Activated T-cell treated with anti-CD3 and anti-CD28 coated beads, Interleukin-2, amount 50 U/mL, for 24 hours (primary cell): ENCODE measurements around the gene XPR1.
"Not testable (repeated sequence)": the region's sequence is repeated elsewhere in the genome, so short reads cannot be mapped to it uniquely, and the experiment has no call there.

Experiments used
- DNase-seq: peaks from one replicate; pipeline ENCODE4 v3.0.0-alpha.2; 2020
- H3K27ac Mint-ChIP-seq: 2 replicates; pipeline ENCODE4 v1.8.0; 2020; ENCODE audit warnings: mild to moderate bottlenecking, mixed read lengths
- H3K27me3 Mint-ChIP-seq: 2 replicates; pipeline ENCODE4 v1.8.0; 2020; ENCODE audit warnings: mixed read lengths
- H3K36me3 Mint-ChIP-seq: 2 replicates; pipeline ENCODE4 v1.8.0; 2020; ENCODE audit warnings: low read depth, mixed read lengths
- H3K4me1 Mint-ChIP-seq: 2 replicates; pipeline ENCODE4 v1.8.0; 2020; ENCODE audit warnings: low read depth, mixed read lengths
- H3K4me3 Mint-ChIP-seq: 2 replicates; pipeline ENCODE4 v1.8.0; 2020; ENCODE audit warnings: mild to moderate bottlenecking, moderate library complexity, mixed read lengths
- H3K9me3 Mint-ChIP-seq: 2 replicates; pipeline ENCODE4 v1.8.0; 2020; ENCODE audit warnings: mixed read lengths

The XPR1 gene

DNA sequence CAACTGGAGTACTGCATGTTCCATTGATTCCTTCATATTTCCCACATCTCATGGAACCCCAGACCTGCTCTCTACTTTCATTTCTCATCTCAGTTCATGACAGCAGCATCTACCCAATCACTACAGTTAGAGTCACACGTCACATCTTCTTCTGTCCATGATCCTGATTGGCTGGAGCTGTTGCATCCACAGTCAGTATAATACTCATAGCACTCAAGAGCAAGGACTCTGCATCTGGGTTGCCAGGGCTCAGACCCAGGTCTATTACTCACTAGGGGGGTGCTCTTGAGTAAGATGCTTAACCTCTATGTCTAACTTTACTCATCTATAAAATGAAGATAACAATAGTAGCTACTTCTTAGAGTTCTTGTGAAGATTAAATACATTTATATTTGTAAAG is 4.4 kb upstream of the XPR1 start:
- H3K9me3 Mint-ChIP-seq: no peaks in the 10 kb centered on the region
- H3K4me3 Mint-ChIP-seq: no peak overlapping the region
- no peak overlapping the region for H3K27ac Mint-ChIP-seq
- peaks cover 10% of the 10 kb centered on the region for H3K27me3 Mint-ChIP-seq
- no peak for DNase-seq
- peaks cover 11% of the 10 kb centered on the region for H3K4me1 Mint-ChIP-seq
- H3K36me3 Mint-ChIP-seq: no peaks in the 10 kb centered on the region

DNA sequence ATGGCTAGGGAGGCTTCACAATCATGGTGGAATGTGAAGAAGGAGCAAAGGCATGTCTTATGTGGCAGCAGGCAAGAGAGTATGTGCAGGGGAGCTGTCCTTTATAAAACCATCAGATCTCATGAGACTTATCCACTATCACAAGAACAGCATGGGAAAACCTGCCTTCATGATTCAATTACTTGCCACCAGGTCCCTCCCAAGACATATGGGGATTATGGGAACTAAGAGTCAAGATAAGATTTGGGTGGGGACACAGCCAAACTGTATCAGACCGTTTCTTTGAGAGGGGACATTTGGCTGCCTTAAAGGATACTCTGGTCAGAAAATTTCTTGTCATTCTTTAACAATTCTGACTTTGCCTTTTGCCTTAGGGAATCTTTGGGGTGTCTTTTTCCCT is 3.2 kb upstream of the XPR1 start:
- no peaks in the 10 kb centered on the region for H3K36me3 Mint-ChIP-seq
- no peak overlapping the region for H3K4me3 Mint-ChIP-seq
- H3K4me1 Mint-ChIP-seq: peaks cover 8% of the 10 kb centered on the region
- H3K27me3 Mint-ChIP-seq: peaks cover 10% of the 10 kb centered on the region
- no peak for DNase-seq
- no peaks in the 10 kb centered on the region for H3K9me3 Mint-ChIP-seq
- H3K27ac Mint-ChIP-seq: no peak overlapping the region

DNA sequence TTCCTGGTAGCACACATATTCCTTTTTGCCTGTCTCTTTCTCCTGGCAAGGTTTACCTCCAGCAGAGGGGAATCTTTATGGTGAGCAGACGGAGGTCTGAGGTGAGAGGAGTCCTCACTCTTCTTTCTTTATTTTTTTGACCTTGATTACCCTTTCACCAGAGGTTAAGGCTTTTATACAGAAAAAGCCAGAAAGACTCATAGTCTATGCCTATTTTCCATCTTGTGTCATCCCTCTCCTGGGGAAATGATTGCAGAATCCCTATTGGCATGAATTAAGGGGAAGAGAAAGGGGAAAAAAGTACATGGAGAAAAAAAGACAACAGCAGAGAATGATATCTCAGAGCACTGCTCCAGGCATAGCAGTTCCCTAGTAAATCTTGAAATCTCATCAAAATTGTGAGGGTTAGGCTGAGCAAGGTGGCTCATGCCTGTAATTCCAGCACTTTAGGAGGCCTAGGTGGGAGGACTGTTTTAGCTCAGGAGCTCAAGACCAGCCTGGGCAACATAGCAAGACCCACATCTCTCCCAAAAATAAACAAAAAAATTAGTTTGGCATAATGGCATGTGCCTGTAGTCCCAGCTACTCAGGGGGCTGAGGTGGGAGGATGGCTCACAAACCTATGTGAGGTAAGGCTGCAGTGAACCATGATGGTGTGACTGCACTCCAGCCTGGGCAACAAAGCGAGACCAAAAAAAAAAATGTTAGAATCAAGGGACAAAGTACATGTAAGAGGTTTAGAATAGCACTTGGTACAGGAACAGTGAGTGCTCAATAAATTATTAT is 1.2 kb upstream of the XPR1 start:
- Mint-ChIP-seq H3K27me3 (peaks cover 8% of the 10 kb centered on the region), H3K4me1 (peaks cover 9% of the 10 kb centered on the region), H3K36me3 (peaks cover under 1% of the 10 kb centered on the region), H3K4me3 (no peak overlapping the region), H3K9me3 (no peaks in the 10 kb centered on the region), H3K27ac (peak overlapping the region; percentile 93)
- DNase-seq: no peak

DNA sequence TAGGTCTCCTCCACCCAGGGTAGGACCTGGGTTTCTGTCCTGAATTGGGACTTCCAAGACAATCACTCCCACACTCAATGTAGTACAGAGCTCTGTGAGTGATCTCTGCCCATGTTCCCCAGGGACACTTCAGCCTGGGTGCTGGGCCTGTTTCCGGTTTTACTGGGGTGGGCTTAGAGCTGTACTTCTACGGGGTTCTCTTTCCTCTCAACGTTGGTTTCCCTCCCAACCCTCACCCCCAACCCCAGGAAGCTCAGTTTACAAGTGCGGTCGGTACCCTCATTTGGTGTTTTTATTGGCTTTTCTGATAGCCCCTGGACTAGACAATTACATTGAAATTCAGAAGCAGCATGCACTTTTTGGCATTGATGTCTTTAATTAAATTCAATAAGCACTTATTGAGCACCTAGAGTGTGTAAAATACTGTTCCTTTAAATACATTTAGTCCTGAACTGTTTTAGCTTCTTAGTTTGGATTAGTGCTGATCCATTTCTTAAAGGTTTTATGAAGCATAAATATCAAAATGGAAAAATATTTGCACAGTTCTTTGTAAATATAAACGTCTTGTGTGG is 542 bp upstream of the XPR1 start:
- Mint-ChIP-seq H3K36me3 (peaks cover 4% of the 10 kb centered on the region), H3K4me1 (peaks cover 12% of the 10 kb centered on the region), H3K27me3 (peaks cover 6% of the 10 kb centered on the region), H3K4me3 (no peak overlapping the region), H3K9me3 (no peaks in the 10 kb centered on the region), H3K27ac (peak overlapping the region; percentile 93)
- no peak for DNase-seq

DNA sequence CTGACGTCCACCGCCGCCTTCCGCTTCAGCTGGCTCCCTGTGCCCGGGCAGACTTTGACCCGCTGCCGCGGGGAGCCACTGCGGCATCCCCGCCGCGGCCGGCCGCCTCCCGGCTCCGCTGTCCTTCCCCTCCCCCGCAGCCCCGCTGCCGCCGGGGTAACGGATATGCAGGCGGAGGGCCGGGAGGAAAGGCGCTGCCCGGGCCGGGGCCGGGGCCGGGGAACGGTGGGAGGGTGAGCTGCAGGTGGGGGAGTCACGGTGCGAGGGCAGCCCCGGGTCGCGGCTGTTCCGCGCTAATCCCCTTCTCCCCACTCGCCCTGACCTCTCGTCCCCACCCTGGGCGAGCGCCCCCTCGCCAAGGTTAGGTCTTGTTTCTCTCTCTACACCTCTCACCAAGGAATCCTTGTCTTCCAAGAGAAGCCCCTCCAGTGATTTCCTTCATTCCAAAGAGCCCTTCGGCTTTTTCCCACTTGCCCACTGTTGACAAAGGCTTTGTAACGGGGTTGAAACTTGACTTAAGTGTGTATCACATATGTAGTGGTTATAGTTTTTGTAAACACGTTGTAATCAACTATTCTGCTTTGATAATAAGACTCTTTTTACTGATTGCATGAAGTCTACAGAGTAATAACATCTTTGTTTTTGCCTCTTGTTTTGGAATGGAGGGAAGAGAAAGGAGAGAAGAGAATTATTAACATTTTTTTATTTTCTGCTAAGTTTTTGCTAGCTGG is 669 bp downstream of the XPR1 start:
- Mint-ChIP-seq H3K9me3 (no peaks in the 10 kb centered on the region), H3K36me3 (peaks cover 7% of the 10 kb centered on the region), H3K4me1 (peaks cover 15% of the 10 kb centered on the region), H3K4me3 (no peak overlapping the region), H3K27ac (peak overlapping the region; percentile 93), H3K27me3 (no peaks in the 10 kb centered on the region)
- no peak for DNase-seq

DNA sequence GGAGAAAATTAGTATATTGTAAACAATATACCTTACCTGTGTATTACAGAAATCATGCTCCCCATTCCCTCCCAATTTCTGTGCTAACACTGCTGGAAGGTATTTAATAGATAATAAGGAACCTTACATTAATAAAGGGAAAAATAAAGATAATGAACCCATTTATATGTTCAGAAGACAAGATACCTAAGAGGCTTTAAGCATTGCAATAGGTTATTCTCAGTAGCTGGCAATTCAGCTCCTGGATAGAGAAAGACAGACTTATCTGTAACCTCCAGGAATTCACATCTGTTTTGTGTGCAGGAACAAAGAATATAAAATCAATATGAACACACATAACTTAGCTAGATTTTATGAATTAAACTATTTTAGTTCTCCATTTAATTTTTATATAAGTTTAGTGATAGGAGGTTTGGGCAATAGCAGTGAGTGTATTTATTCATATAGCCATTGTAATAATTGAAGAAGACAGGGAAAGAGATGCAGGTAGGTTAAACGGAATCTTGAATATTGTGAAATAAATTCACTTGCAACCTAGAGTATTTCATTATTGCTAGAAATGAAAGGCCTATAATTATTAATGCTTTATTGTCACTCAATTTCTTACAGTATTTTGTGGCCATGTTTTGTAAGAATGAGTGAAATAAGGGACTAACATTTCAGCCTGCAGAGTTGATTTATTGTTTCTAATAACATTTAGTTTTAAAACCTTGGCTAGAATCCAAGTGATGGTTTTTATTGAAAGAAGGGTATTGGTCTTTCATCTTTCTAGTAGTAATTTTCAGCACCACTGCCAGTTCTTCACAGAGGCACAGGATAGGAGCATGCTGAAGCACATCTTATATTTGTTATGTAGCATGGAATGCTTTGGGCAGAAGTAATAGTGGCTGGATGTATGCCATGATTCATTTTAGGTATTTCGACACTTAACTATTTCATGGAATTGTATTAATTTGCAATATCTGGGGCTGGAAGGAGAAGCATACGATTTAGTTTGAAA is 1.5 kb downstream of the XPR1 start:
- Mint-ChIP-seq H3K4me3 (no peak overlapping the region), H3K36me3 (peaks cover 7% of the 10 kb centered on the region), H3K27ac (no peak overlapping the region), H3K27me3 (no peaks in the 10 kb centered on the region), H3K9me3 (no peaks in the 10 kb centered on the region), H3K4me1 (peaks cover 15% of the 10 kb centered on the region)
- DNase-seq: no peak

DNA sequence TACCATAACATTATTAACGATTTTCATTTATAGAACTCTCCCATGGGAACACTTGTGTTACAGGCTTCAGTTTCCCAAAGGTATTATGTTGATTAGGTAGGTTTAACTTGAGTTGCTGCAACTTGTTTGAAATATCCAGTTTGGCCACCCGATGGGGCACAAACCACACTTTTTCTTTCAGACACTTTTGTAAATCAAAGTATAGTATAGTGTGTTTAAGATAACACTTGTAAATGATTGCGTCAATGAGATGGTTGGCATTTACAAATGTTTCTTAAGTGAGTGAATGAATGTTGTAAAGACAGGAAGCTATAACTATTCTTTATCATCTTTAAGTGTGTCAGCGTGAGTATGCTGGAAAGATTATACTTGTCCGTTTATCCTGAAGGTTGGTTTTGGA is 4.3 kb downstream of the XPR1 start:
- no peak overlapping the region for H3K4me3 Mint-ChIP-seq
- no peak for DNase-seq
- H3K27ac Mint-ChIP-seq: no peak overlapping the region
- H3K36me3 Mint-ChIP-seq: peaks cover 12% of the 10 kb centered on the region
- H3K27me3 Mint-ChIP-seq: no peaks in the 10 kb centered on the region
- H3K9me3 Mint-ChIP-seq: no peaks in the 10 kb centered on the region
- H3K4me1 Mint-ChIP-seq: peaks cover 16% of the 10 kb centered on the region

DNA sequence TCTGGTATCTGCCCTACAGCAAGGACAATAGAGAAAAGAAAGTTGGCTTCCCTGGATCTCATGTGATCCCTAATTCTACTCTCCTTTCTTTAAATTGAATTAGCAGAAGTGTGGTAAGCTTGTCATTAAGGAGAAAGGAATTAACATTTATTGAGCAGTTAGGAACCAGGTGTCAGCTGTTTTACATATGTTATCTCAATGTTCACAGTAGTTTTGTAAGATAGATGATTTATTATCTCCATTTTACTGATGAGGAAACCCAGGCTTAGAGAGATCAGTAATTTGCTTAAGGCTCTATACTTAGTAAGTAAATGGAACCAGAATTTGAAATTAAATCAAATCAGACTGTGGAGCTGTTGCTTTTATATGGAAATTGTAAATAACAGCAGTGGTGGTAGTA is 8.0 kb downstream of the XPR1 start:
- no peaks in the 10 kb centered on the region for H3K27me3 Mint-ChIP-seq
- H3K4me1 Mint-ChIP-seq: peaks cover 22% of the 10 kb centered on the region
- H3K27ac Mint-ChIP-seq: no peak overlapping the region
- no peak overlapping the region for H3K4me3 Mint-ChIP-seq
- H3K36me3 Mint-ChIP-seq: peaks cover 28% of the 10 kb centered on the region
- DNase-seq: no peak
- H3K9me3 Mint-ChIP-seq: no peaks in the 10 kb centered on the region

DNA sequence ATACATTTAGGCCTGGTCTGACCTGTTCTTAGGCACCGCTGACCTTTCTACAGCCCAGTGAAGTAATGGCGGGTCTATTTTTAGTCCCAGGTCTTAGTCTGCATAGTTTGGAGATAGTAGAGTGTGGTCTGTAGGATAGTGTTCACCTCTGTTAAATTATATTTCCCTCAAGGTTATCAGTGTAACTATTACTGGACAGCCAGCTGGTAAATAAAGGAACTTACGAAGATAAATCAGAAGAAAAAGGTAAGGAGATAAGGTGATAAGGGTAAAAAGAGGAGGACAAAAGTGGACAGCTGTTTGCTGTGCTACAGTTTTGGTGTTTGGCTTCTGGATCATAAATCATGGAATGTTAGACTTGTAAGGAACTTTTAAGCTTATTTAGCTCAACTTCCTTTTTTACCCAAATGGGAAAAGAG is 8.7 kb downstream of the XPR1 start:
- Mint-ChIP-seq H3K4me1 (peaks cover 26% of the 10 kb centered on the region), H3K27me3 (no peaks in the 10 kb centered on the region), H3K4me3 (no peak overlapping the region)

DNA sequence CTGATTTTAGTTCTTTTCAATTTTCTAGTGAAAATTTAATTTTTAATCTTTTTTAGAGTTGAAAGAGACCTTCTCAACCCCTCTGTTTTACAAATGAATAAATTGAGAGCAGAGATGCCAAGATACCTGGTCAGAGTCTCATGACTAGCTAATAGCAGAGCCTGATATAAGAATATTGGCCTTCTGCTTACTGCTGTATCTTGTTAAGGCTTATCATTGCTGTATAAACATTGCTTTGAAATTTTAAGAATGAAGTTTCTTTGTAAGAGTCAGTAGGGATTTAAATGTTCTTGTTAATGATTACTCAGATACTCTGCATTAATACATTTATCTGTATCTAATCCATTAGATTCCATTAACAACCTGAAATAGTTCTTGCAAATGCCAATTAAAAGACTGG is 9.8 kb downstream of the XPR1 start:
- Mint-ChIP-seq H3K27ac (no peak overlapping the region), H3K4me1 (peaks cover 30% of the 10 kb centered on the region), H3K9me3 (no peaks in the 10 kb centered on the region), H3K36me3 (peaks cover 38% of the 10 kb centered on the region), H3K4me3 (no peak overlapping the region), H3K27me3 (no peaks in the 10 kb centered on the region)
- no peak for DNase-seq

More for the DNA sequence above, 8.7 kb downstream of the XPR1 start:
- Mint-ChIP-seq H3K27ac (no peak overlapping the region), H3K9me3 (no peaks in the 10 kb centered on the region), H3K36me3 (peaks cover 35% of the 10 kb centered on the region)
- no peak for DNase-seq

DNA sequence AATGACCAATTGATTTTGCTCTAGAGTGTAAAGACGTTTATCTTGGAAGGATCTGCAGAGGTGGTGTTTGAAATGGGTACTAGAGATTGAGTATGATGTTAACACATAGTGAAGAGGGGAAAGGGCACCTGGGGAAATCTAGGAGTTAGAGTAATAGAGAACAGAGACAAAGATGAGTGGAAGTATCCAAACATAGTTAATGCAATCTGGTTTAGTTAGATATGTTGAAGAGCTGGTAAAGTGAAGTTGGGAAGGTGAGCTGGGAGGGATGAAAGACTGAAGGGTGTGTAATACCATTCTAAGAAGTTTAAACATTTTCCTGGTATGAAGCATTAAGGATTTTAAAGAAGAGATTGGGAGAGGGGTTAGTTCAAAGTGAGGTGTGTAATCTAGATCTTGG is 11.0 kb downstream of the XPR1 start:
- Mint-ChIP-seq H3K27ac (no peak overlapping the region), H3K9me3 (no peaks in the 10 kb centered on the region), H3K36me3 (peaks cover 45% of the 10 kb centered on the region), H3K4me3 (no peak overlapping the region), H3K27me3 (no peaks in the 10 kb centered on the region), H3K4me1 (peaks cover 33% of the 10 kb centered on the region)
- no peak for DNase-seq

DNA sequence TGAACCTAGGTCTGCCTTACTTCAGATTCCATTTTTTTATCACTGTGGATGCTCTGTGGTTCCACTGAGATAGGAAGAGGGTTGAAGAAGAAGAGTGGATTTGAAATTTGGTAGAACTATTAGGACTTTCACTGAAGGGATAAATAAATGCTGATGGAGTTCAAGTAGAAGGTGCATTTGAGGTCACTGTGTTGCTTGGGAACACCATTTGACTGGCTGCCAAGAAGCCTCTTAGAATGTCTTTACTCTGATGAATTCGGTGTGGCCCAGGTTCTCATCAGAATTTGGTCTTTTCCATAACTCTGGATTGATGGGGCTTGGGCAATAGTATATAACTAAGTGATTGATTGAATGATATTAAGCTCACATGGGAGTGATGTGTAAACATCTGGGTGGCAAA is 11.9 kb downstream of the XPR1 start:
- no peak for DNase-seq

DNA sequence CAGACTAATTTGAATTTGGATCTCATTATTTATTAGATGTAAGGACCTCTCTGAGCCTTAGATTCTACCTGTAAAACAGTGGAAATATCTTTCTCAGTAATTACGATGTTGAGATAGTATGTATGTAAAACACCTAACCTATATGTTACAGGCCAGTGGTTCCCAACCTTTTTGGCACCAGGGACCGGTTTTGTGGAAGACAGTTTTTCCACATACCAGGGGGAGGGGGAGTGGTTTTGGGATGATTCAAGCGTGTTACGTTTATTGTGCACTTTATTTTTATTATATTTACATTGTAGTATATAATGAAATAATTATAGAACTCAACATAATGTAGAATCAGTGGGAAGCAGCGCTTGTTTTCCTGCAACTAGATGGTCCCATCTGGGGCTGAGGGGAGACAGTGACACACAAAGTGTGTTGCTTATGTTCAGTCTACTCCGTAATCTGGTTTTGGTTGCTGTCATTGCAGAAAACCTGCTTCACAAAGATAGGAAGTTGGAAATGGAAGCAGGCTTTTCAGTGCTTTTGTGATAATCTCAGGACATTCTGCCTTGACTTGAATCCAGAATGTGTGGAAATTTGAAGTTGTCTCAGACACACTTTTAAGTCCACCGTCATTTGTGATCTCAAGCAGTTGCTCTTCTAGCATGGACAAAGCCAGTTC is 12.8 kb downstream of the XPR1 start:
- H3K36me3 Mint-ChIP-seq: peaks cover 47% of the 10 kb centered on the region
- no peak overlapping the region for H3K27ac Mint-ChIP-seq
- H3K4me1 Mint-ChIP-seq: peaks cover 38% of the 10 kb centered on the region
- no peaks in the 10 kb centered on the region for H3K27me3 Mint-ChIP-seq
- DNase-seq: no peak
- H3K4me3 Mint-ChIP-seq: no peak overlapping the region
- H3K9me3 Mint-ChIP-seq: peaks cover 3% of the 10 kb centered on the region

More for the DNA sequence above, 11.9 kb downstream of the XPR1 start:
- peaks cover 33% of the 10 kb centered on the region for H3K4me1 Mint-ChIP-seq
- no peak overlapping the region for H3K4me3 Mint-ChIP-seq
- peaks cover 45% of the 10 kb centered on the region for H3K36me3 Mint-ChIP-seq
- H3K9me3 Mint-ChIP-seq: no peaks in the 10 kb centered on the region
- no peaks in the 10 kb centered on the region for H3K27me3 Mint-ChIP-seq
- no peak overlapping the region for H3K27ac Mint-ChIP-seq

DNA sequence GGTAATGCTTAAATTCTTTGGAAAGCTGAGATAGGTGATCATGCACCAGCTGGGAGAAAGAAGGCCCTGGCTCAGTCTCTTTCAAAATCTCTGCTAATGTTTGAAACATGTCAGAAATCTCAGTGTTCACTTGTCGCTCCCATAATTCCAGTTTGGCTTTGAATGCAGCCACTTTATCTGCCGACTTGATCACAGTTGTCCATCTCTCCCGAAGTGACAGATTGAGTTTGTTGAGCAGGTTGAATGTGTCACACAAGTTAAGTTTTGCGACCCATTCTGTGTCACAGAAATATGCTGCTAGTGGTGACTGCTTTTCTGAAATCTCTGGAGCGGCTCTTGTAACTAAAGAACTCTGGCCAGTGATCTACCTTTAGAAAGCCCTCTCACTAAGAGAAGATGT is 13.4 kb downstream of the XPR1 start:
- H3K27ac Mint-ChIP-seq, H3K9me3 Mint-ChIP-seq, H3K4me3 Mint-ChIP-seq, H3K27me3 Mint-ChIP-seq, DNase-seq: not testable (repeated sequence)
- Mint-ChIP-seq H3K4me1 (peaks cover 40% of the 10 kb centered on the region), H3K36me3 (peaks cover 48% of the 10 kb centered on the region)
